ENCODE measurements around the gene RTL10. TPM values are rescaled to one million over a fixed set of nuclear protein-coding genes. Genes with fewer than 3 reads are reported as not detected.

RTL10 gene
- total RNA-seq, 4 donors from 2014 or later: 2.5 to 26.1 (median 22.8) TPM

GRCh38 chr22:19873960-19874306 lies 19.3 kb upstream of the RTL10 start:
- H3K9me3 ChIP-seq: no peaks in the 10 kb centered on the region
- H3K36me3 ChIP-seq: peaks cover 0 to 5% (median 0%) of the 10 kb centered on the region in 3 donors
- peak in 1 of 3 donors; percentile 39 for DNase-seq
- H3K4me1 ChIP-seq: peaks cover 0 to 15% (median 0%) of the 10 kb centered on the region in 4 donors
- peak overlapping the region in 1 of 4 donors; percentile 18 for H3K27ac ChIP-seq
- no peak for TF ChIP-seq POLR2A (IDR thresholded peaks at IDR 0.05)
- TF ChIP-seq CTCF (IDR thresholded peaks at IDR 0.05): no peak
- H3K4me3 ChIP-seq: no peak overlapping the region
- no peaks in the 10 kb centered on the region for H3K27me3 ChIP-seq

DNA sequence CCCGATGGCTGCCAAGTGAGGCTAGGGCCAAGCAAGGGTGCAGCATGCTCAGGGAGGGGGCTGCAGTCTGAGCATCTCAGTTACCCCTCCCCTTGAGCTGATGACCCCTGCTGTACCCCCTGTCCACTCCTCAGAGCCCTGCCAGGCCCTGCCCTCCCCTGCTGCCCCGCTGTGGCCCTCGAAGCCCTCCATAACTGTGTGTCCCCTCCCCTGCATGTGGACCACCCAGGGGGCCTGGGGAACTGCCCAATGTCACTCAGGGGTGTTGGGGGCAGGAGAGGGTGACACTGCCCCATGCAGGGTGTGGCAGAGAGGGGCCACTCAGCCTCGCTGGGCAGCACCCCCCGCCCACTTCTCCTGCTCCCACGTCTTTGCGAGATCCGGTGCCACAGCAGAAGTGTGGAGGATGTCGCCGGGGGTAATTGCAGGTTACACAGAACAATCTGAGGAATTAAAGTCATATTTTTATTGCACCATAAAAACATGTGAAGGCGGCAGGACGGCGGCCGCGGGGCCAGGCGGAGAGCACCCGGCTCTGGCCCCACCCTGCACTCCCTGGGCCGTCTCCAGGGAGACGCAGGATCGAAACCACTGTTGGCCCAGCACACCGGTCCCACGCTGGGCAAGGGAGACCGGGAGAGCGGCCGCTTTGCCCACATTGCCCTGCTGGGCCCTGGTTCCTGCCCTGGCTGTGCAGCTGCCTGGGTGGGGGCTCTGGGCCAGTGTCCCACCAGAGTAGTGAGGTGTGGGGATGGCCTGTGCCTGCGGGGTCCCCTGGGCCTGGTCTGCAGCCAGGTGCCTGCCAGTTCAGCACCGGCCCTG lies 18.7 kb upstream of the RTL10 start:
- no peaks in the 10 kb centered on the region for H3K9me3 ChIP-seq
- peak overlapping the region in 1 of 4 donors; percentile 13 for H3K4me3 ChIP-seq
- peak overlapping the region in 1 of 4 donors; percentile 18 for H3K27ac ChIP-seq
- DNase-seq: peak in 2 of 3 donors; percentile 73 to 80
- no peaks in the 10 kb centered on the region for H3K27me3 ChIP-seq
- TF ChIP-seq CTCF (IDR thresholded peaks at IDR 0.05) (no peak), POLR2A (IDR thresholded peaks at IDR 0.05) (no peak)
- peaks cover 0 to 5% (median 0%) of the 10 kb centered on the region in 3 donors for H3K36me3 ChIP-seq
- H3K4me1 ChIP-seq: peaks cover 0 to 15% (median 0%) of the 10 kb centered on the region in 4 donors

DNA sequence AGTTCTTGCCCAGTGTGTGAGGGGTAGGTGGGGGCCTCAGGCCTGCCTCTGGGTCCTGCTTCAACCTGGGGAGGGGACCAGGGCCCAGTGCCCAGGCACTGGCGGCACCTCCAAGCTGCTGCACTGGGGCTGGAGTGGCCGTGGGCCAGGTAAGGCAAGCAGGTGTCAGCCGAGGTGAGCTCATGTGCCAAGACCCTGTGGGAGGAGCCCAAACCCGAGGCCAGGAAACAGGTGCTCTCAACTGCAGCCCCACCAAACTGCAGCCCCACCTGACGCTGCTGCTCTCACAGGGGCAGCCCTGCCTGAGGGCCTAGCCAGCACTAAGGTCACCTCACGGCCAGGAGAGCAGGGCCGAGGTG lies 18.1 kb upstream of the RTL10 start:
- TF ChIP-seq POLR2A (IDR thresholded peaks at IDR 0.05): no peak
- TF ChIP-seq CTCF (IDR thresholded peaks at IDR 0.05): no peak
- peak in 2 of 3 donors; percentile 48 to 51 for DNase-seq
- peaks cover 0 to 5% (median 0%) of the 10 kb centered on the region in 3 donors for H3K36me3 ChIP-seq
- H3K9me3 ChIP-seq: no peaks in the 10 kb centered on the region
- H3K27ac ChIP-seq: peak overlapping the region in 1 of 4 donors; percentile 3
- peaks cover 0 to 15% (median 0%) of the 10 kb centered on the region in 4 donors for H3K4me1 ChIP-seq
- H3K4me3 ChIP-seq: no peak overlapping the region
- no peaks in the 10 kb centered on the region for H3K27me3 ChIP-seq

DNA sequence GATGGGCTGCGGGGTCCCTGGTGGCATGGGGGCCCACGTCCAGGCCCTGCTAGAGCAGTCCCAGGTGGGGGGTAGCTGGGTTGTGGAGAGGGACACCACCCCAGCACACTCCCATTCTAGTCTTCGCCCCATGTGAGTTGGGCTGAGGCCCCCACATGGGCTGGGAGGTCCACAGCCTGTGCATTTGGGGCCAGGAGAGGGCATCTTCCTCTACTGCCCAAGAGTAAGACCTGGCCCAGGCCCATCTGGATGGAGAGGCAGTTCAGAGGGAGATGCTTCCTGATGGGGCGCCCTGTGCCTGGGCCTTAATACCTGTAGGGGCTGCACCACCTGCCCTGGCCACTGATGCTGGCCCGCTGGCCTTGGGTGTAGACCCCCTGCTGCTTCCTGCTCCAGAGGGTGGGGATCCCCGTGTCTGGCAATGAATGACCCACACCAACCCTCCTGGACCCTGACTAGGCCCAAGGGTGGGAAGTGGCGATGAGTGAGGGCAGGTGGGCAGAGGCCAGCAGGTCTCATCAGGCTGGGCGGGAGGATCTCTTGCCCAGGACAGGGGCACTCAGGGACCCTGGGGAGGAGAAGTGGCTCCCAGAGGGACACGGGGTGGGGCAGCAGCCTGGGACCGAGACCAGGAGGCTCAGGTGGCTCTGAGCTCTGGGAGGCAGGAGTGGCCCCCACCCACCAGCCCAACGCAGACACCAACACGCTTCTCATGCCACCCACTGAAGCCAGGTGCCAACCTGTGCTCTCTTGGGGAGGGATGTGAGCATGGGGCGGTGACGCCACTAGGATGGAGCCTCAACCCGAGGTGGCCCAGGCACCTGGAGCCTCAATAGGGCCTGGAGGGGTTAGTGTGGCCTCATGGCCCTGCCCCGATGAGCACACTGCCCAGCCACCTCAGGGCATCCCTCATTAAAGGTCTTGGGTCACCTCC lies 17.4 kb upstream of the RTL10 start:
- Histone ChIP-seq H3K4me3 (no peak overlapping the region), H3K9me3 (no peaks in the 10 kb centered on the region), H3K27ac (no peak overlapping the region), H3K27me3 (no peaks in the 10 kb centered on the region), H3K4me1 (peaks cover 0 to 15% (median 0%) of the 10 kb centered on the region in 4 donors), H3K36me3 (peaks cover 0 to 5% (median 0%) of the 10 kb centered on the region in 3 donors)
- TF ChIP-seq CTCF (IDR thresholded peaks at IDR 0.05) (no peak), POLR2A (IDR thresholded peaks at IDR 0.05) (no peak)
- peak in 1 of 3 donors; percentile 44 for DNase-seq

- Histone ChIP-seq H3K4me3 (no peak overlapping the region), H3K27ac (no peak overlapping the region), H3K36me3 (no peaks in the 10 kb centered on the region), H3K27me3 (no peaks in the 10 kb centered on the region), H3K9me3 (no peaks in the 10 kb centered on the region), H3K4me1 (peaks cover 0 to 14% (median 0%) of the 10 kb centered on the region in 4 donors)
- TF ChIP-seq CTCF (IDR thresholded peaks at IDR 0.05) (no peak), POLR2A (IDR thresholded peaks at IDR 0.05) (no peak)
- peak in 1 of 3 donors; percentile 41 for DNase-seq
Measured at GRCh38 chr22:19871023-19871844, 16.6 kb upstream of the RTL10 start.
